Liver (tissue), 3 donors: ENCODE results near the gene PYGL.
A peak's percentile ranks its signal among the peaks of the same experiment; 100 is the strongest.

Experiments
- EGR1 ChIP-seq, 2 donors: IDR thresholded peaks; 2 replicates each; pipeline ENCODE4 v1.6.1; 2016 to 2018; ENCODE audit warnings: antibody characterized with exemption in 2 of 2, low read depth in 2 of 2
- HNF4G ChIP-seq: IDR thresholded peaks from 2 replicates; pipeline ENCODE4 v1.6.1; 2016; ENCODE audit warnings: antibody characterized with exemption
- RAD21 ChIP-seq, 2 donors: IDR thresholded peaks; 2 replicates each; pipeline ENCODE4 v1.6.1; 2016; ENCODE audit warnings: antibody characterized with exemption in 2 of 2, mild to moderate bottlenecking in 2 of 2
- RXRA ChIP-seq, 2 donors: IDR thresholded peaks; 2 replicates each; pipeline ENCODE4 v1.6.1; 2017 to 2018; ENCODE audit warnings: antibody characterized with exemption in 2 of 2, mild to moderate bottlenecking in 1 of 2
- SP1 ChIP-seq: IDR thresholded peaks from 2 replicates; pipeline ENCODE4 v1.6.1; 2018; ENCODE audit warnings: antibody characterized with exemption, mild to moderate bottlenecking
- TAF1 ChIP-seq: conservative IDR thresholded peaks from 2 replicates; pipeline ENCODE4 v1.6.1; 2016; ENCODE audit warnings: antibody characterized with exemption, mild to moderate bottlenecking
- YY1 ChIP-seq: IDR thresholded peaks from 2 replicates; pipeline ENCODE4 v1.6.1; 2016; ENCODE audit warnings: antibody characterized with exemption, mild to moderate bottlenecking
- TF ChIP-seq, protein P1 (sequence below): IDR thresholded peaks from 2 replicates; pipeline ENCODE4 v1.6.1; 2016; ENCODE audit warnings: antibody characterized with exemption, mild to moderate bottlenecking
- TF ChIP-seq, protein P2 (sequence below): fragments of 150-350 bp; IDR thresholded peaks from 2 replicates; pipeline ENCODE4 v1.5.1; 2017; ENCODE audit warnings: improper control_type of control experiment, low read depth, low read length; ENCODE audit not compliant: missing input control
- TF ChIP-seq, protein P3 (sequence below): IDR thresholded peaks from 2 replicates; pipeline ENCODE4 v1.6.1; 2016; ENCODE audit warnings: antibody characterized with exemption
- TF ChIP-seq, protein P4 (sequence below): IDR thresholded peaks from 2 replicates; pipeline ENCODE4 v1.6.1; 2016; ENCODE audit warnings: antibody characterized with exemption
- donor health status: healthy.
- donor health status: healthy.

- TF ChIP-seq, protein P1, sequence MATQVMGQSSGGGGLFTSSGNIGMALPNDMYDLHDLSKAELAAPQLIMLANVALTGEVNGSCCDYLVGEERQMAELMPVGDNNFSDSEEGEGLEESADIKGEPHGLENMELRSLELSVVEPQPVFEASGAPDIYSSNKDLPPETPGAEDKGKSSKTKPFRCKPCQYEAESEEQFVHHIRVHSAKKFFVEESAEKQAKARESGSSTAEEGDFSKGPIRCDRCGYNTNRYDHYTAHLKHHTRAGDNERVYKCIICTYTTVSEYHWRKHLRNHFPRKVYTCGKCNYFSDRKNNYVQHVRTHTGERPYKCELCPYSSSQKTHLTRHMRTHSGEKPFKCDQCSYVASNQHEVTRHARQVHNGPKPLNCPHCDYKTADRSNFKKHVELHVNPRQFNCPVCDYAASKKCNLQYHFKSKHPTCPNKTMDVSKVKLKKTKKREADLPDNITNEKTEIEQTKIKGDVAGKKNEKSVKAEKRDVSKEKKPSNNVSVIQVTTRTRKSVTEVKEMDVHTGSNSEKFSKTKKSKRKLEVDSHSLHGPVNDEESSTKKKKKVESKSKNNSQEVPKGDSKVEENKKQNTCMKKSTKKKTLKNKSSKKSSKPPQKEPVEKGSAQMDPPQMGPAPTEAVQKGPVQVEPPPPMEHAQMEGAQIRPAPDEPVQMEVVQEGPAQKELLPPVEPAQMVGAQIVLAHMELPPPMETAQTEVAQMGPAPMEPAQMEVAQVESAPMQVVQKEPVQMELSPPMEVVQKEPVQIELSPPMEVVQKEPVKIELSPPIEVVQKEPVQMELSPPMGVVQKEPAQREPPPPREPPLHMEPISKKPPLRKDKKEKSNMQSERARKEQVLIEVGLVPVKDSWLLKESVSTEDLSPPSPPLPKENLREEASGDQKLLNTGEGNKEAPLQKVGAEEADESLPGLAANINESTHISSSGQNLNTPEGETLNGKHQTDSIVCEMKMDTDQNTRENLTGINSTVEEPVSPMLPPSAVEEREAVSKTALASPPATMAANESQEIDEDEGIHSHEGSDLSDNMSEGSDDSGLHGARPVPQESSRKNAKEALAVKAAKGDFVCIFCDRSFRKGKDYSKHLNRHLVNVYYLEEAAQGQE = no peak
- TF ChIP-seq YY1 (no peak), RAD21 (IDR thresholded peaks at IDR 0.05) (no peak), RXRA (IDR thresholded peaks at IDR 0.05) (peak; percentile 36 to 67), SP1 (peak; percentile 48), TAF1 (no peak), HNF4G (peak; percentile 86), EGR1 (IDR thresholded peaks at IDR 0.05; ENCODE audit: low read depth in 2 of 2) (no peak)
- TF ChIP-seq, protein P2, sequence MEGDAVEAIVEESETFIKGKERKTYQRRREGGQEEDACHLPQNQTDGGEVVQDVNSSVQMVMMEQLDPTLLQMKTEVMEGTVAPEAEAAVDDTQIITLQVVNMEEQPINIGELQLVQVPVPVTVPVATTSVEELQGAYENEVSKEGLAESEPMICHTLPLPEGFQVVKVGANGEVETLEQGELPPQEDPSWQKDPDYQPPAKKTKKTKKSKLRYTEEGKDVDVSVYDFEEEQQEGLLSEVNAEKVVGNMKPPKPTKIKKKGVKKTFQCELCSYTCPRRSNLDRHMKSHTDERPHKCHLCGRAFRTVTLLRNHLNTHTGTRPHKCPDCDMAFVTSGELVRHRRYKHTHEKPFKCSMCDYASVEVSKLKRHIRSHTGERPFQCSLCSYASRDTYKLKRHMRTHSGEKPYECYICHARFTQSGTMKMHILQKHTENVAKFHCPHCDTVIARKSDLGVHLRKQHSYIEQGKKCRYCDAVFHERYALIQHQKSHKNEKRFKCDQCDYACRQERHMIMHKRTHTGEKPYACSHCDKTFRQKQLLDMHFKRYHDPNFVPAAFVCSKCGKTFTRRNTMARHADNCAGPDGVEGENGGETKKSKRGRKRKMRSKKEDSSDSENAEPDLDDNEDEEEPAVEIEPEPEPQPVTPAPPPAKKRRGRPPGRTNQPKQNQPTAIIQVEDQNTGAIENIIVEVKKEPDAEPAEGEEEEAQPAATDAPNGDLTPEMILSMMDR = no peak
- TF ChIP-seq, protein P3, sequence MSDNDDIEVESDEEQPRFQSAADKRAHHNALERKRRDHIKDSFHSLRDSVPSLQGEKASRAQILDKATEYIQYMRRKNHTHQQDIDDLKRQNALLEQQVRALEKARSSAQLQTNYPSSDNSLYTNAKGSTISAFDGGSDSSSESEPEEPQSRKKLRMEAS = no peak
- TF ChIP-seq, protein P4, sequence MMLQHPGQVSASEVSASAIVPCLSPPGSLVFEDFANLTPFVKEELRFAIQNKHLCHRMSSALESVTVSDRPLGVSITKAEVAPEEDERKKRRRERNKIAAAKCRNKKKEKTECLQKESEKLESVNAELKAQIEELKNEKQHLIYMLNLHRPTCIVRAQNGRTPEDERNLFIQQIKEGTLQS = peak; percentile 24
These were observed 2.1 kb upstream of the PYGL start for GRCh38 chr14:50946234-50946935.
